ENCODE measurements around the gene TRIM47.
"Not testable (repeated sequence)": the region's sequence is repeated elsewhere in the genome, so short reads cannot be mapped to it uniquely, and the experiment has no call there.

The TRIM47 gene

GRCh38 chr17:75891022-75891604 is 12.7 kb upstream of the TRIM47 start:
- DNase-seq: no peak

- DNase-seq: no peak
These were observed 11.1 kb upstream of the TRIM47 start for GRCh38 chr17:75889454-75889853.

- no peak for DNase-seq
These were observed 10.1 kb upstream of the TRIM47 start for GRCh38 chr17:75888484-75888883.

- DNase-seq: not testable (repeated sequence)
These were observed 7.5 kb upstream of the TRIM47 start for GRCh38 chr17:75885860-75886259.

- no peak for DNase-seq
These were observed 7.0 kb upstream of the TRIM47 start for GRCh38 chr17:75885431-75885830.

GRCh38 chr17:75881678-75882454 is 3.5 kb upstream of the TRIM47 start:
- no peak for DNase-seq

GRCh38 chr17:75880266-75880665 is 1.9 kb upstream of the TRIM47 start:
- no peak for DNase-seq

GRCh38 chr17:75877752-75878173 is 618 bp downstream of the TRIM47 start:
- DNase-seq: peak; percentile 47 to 53

- peak; percentile 66 to 84 for DNase-seq
These were observed 1.2 kb downstream of the TRIM47 start for GRCh38 chr17:75876938-75877751.

GRCh38 chr17:75876190-75876937 is 2.0 kb downstream of the TRIM47 start:
- DNase-seq: no peak

GRCh38 chr17:75875940-75876189 is 2.5 kb downstream of the TRIM47 start:
- no peak for DNase-seq

- DNase-seq: no peak
These were observed 3.0 kb downstream of the TRIM47 start for GRCh38 chr17:75875182-75875939.

GRCh38 chr17:75874323-75875181 is 3.8 kb downstream of the TRIM47 start:
- DNase-seq: no peak

- no peak for DNase-seq
These were observed 4.6 kb downstream of the TRIM47 start for GRCh38 chr17:75873587-75874322.

GRCh38 chr17:75872434-75873351 is 5.7 kb downstream of the TRIM47 start:
- DNase-seq: peak in 1 of 2 donors; percentile 37

- not testable (repeated sequence) for DNase-seq
These were observed 8.2 kb downstream of the TRIM47 start for GRCh38 chr17:75870228-75870627.

GRCh38 chr17:75869282-75870141 is 8.9 kb downstream of the TRIM47 start:
- peak; percentile 80 to 88 for DNase-seq

- not testable (repeated sequence) for DNase-seq
These were observed 9.6 kb downstream of the TRIM47 start for GRCh38 chr17:75868730-75869281.

All from hippocampal formation (tissue), 2 donors.